Endodermal cell (in vitro differentiated cells): ENCODE data around the gene C5orf63. TPM values are rescaled to one million over a fixed set of nuclear protein-coding genes. Genes with fewer than 3 reads are reported as not detected.

Experiments
- DNase-seq: peaks from one replicate; pipeline ENCODE4 v3.0.0-alpha.2; 2017
- H3K27ac ChIP-seq: 2 replicates; pipeline ENCODE4 v1.5.1; 2013; ENCODE audit warnings: mild to moderate bottlenecking, low read depth, low read length, moderate library complexity
- H3K27me3 ChIP-seq: 2 replicates; pipeline ENCODE4 v1.6.1; 2013; ENCODE audit warnings: mild to moderate bottlenecking, low read length, moderate library complexity; ENCODE audit not compliant: insufficient read depth, control insufficient read depth, poor library complexity, severe bottlenecking
- H3K36me3 ChIP-seq: 2 replicates; pipeline ENCODE4 v1.7.0; 2013; ENCODE audit warnings: mild to moderate bottlenecking, low read length, moderate library complexity; ENCODE audit not compliant: control insufficient read depth, insufficient read depth
- H3K4me1 ChIP-seq: one replicate; pipeline ENCODE4 v1.7.0; 2013; ENCODE audit warnings: low read length; ENCODE audit not compliant: control insufficient read depth, insufficient read depth
- H3K4me3 ChIP-seq: 2 replicates; pipeline ENCODE4 v1.5.1; 2013; ENCODE audit warnings: mild to moderate bottlenecking, low read length, moderate library complexity
- H3K9ac ChIP-seq: 2 replicates; pipeline ENCODE4 v1.6.1; 2013; ENCODE audit warnings: mild to moderate bottlenecking, low read length, moderate library complexity; ENCODE audit not compliant: poor library complexity, severe bottlenecking; ENCODE audit errors: extremely low read depth
- H3K9me3 ChIP-seq: 2 replicates; pipeline ENCODE4 v1.6.1; 2013; ENCODE audit warnings: mild to moderate bottlenecking, low read length, moderate library complexity; ENCODE audit not compliant: control insufficient read depth
- H3K27ac Mint-ChIP-seq: 2 replicates; pipeline ENCODE4 v1.8.0; 2020; ENCODE audit warnings: mixed read lengths
- H3K27me3 Mint-ChIP-seq: 2 replicates; pipeline ENCODE4 v1.8.0; 2021; ENCODE audit warnings: mild to moderate bottlenecking, mixed read lengths; ENCODE audit not compliant: insufficient read depth
- H3K36me3 Mint-ChIP-seq: 2 replicates; pipeline ENCODE4 v1.8.0; 2020; ENCODE audit warnings: low read depth, mixed read lengths
- H3K4me1 Mint-ChIP-seq: 2 replicates; pipeline ENCODE4 v1.8.0; 2020; ENCODE audit warnings: mixed read lengths
- H3K4me3 Mint-ChIP-seq: 2 replicates; pipeline ENCODE4 v1.8.0; 2020; ENCODE audit warnings: mild to moderate bottlenecking, moderate library complexity, mixed read lengths
- H3K9me3 Mint-ChIP-seq: 2 replicates; pipeline ENCODE4 v1.8.0; 2020; ENCODE audit warnings: mild to moderate bottlenecking, mixed read lengths
- CTCF ChIP-seq: fragments of 200-600 bp; sonication (generic); conservative IDR thresholded peaks from 2 replicates; pipeline ENCODE4 v1.5.0; 2021; ENCODE audit warnings: antibody characterized with exemption, mild to moderate bottlenecking
- WGBS, 2 experiments: methylation state at CpG; one replicate each; pipeline versions ENCODE4 v1.1.5 to v1.1.7; 2013; ENCODE audit warnings: missing lambda C conversion rate in 2 of 2, mixed read lengths in 1 of 2; ENCODE audit not compliant: insufficient coverage in 1 of 2, insufficient read length in 1 of 2; 5-methylcytosine and 5-hydroxymethylcytosine counted together
- total RNA-seq, 2 donors: library from RNA; stranded (reverse); fragmentation: NEBNext Ultra II Directional in 1 of 2; extraction: Animal tissue kit (Norgen Biotek cat#: 25700) in 1 of 2; gene quantifications; 2 replicates in 1 of 2; 3 replicates in 1 of 2; pipeline ENCODE4 v1.2.1, GENCODE V29; 2021

The C5orf63 gene
- total RNA-seq, 2 donors from 2014 or later, result 0.86 to 9.4 TPM

GRCh38 chr5:127101935-127102334 is 28.6 kb upstream of the C5orf63 start:
- no peaks in the 10 kb centered on the region for H3K36me3 Mint-ChIP-seq
- no peak overlapping the region for H3K9ac ChIP-seq
- peaks cover 9% of the 10 kb centered on the region for H3K4me1 Mint-ChIP-seq
- H3K4me3 ChIP-seq, result no peak overlapping the region
- peaks cover 1% of the 10 kb centered on the region for H3K27me3 Mint-ChIP-seq
- no peak for DNase-seq
- no peak overlapping the region for H3K27ac Mint-ChIP-seq
- peaks cover 6% of the 10 kb centered on the region for H3K4me1 ChIP-seq
- H3K9me3 Mint-ChIP-seq, result peaks cover 12% of the 10 kb centered on the region
- H3K27ac ChIP-seq, result no peak overlapping the region
- no peak overlapping the region for H3K4me3 Mint-ChIP-seq
- no peaks in the 10 kb centered on the region for H3K27me3 ChIP-seq
- no peak for TF ChIP-seq CTCF
- H3K36me3 ChIP-seq, result no peaks in the 10 kb centered on the region
- H3K9me3 ChIP-seq, result no peaks in the 10 kb centered on the region

- no peak overlapping the region for H3K27ac ChIP-seq
- H3K4me1 Mint-ChIP-seq, result peaks cover 12% of the 10 kb centered on the region
- peaks cover 8% of the 10 kb centered on the region for H3K9me3 Mint-ChIP-seq
- H3K9ac ChIP-seq, result no peak overlapping the region
- H3K4me3 Mint-ChIP-seq, result no peak overlapping the region
- WGBS, 2 experiments, result 94 to 100% methylated on average over 2 of the region's 2 CpGs
- peaks cover 6% of the 10 kb centered on the region for H3K4me1 ChIP-seq
- TF ChIP-seq CTCF, result no peak
- no peak overlapping the region for H3K27ac Mint-ChIP-seq
- H3K36me3 ChIP-seq, result no peaks in the 10 kb centered on the region
- peaks cover 1% of the 10 kb centered on the region for H3K27me3 Mint-ChIP-seq
- H3K9me3 ChIP-seq, result no peaks in the 10 kb centered on the region
- H3K36me3 Mint-ChIP-seq, result no peaks in the 10 kb centered on the region
- H3K27me3 ChIP-seq, result no peaks in the 10 kb centered on the region
- no peak for DNase-seq
- H3K4me3 ChIP-seq, result no peak overlapping the region
Measured at GRCh38 chr5:127101533-127101932, 28.2 kb upstream of the C5orf63 start.

- Histone ChIP-seq H3K27me3 (no peaks in the 10 kb centered on the region), H3K27ac (no peak overlapping the region), H3K4me1 (peaks cover 18% of the 10 kb centered on the region), H3K9ac (no peak overlapping the region), H3K9me3 (no peaks in the 10 kb centered on the region), H3K4me3 (no peak overlapping the region), H3K36me3 (no peaks in the 10 kb centered on the region)
- DNase-seq, result no peak
- Mint-ChIP-seq H3K27ac (no peak overlapping the region), H3K27me3 (peaks cover 1% of the 10 kb centered on the region), H3K4me1 (peaks cover 34% of the 10 kb centered on the region), H3K36me3 (no peaks in the 10 kb centered on the region), H3K9me3 (no peaks in the 10 kb centered on the region), H3K4me3 (no peak overlapping the region)
- TF ChIP-seq CTCF, result no peak
- whole genome bisulfite sequencing, 2 experiments, result 84 to 94% methylated on average over 2 to 3 of the region's 3 CpGs
Measured at GRCh38 chr5:127098241-127098640, 24.9 kb upstream of the C5orf63 start.
